ENCODE data around the gene RBM20.
"Not testable (repeated sequence)": the region's sequence is repeated elsewhere in the genome, so short reads cannot be mapped to it uniquely, and the experiment has no call there.

The RBM20 gene

GRCh38 chr10:110625951-110626855 lies 17.9 kb upstream of the RBM20 start:
- no peak for DNase-seq

- no peak for DNase-seq
These were observed 16.0 kb upstream of the RBM20 start for GRCh38 chr10:110628161-110628560.

- DNase-seq: peak; percentile 89
These were observed 14.4 kb upstream of the RBM20 start for GRCh38 chr10:110629680-110630191.

- DNase-seq: no peak
These were observed 12.2 kb upstream of the RBM20 start for GRCh38 chr10:110631934-110632333.

- DNase-seq: no peak
These were observed 11.4 kb upstream of the RBM20 start for GRCh38 chr10:110632591-110633215.

GRCh38 chr10:110634527-110635209 lies 9.5 kb upstream of the RBM20 start:
- peak; percentile 87 for DNase-seq

GRCh38 chr10:110636572-110636931 lies 7.6 kb upstream of the RBM20 start:
- DNase-seq: no peak

GRCh38 chr10:110636932-110637557 lies 7.1 kb upstream of the RBM20 start:
- DNase-seq: peak; percentile 62

GRCh38 chr10:110637558-110638053 lies 6.5 kb upstream of the RBM20 start:
- DNase-seq: no peak

- no peak for DNase-seq
These were observed 5.8 kb upstream of the RBM20 start for GRCh38 chr10:110638319-110638718.

GRCh38 chr10:110639046-110639445 lies 5.1 kb upstream of the RBM20 start:
- not testable (repeated sequence) for DNase-seq

DNA sequence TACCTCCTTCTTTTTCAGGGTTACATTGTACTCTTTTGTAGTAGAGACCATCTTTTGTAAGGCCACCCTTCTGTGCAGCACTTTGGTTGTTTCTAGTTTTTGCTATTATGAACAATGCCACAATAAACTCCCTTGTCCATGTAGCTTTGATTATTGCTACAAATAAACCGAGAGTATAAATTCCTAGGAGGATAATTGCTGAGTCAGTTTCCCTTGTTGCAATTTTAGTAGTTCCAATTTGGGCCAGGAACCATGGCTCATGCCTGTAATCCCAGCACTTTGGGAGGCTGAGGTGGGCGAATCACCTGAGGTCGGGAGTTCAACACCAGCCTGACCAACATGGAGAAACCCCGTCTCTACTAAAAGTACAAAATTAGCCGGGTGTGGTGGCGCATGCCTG lies 4.3 kb upstream of the RBM20 start:
- DNase-seq: not testable (repeated sequence)

GRCh38 chr10:110641256-110641655 lies 2.9 kb upstream of the RBM20 start:
- DNase-seq: peak; percentile 97

DNA sequence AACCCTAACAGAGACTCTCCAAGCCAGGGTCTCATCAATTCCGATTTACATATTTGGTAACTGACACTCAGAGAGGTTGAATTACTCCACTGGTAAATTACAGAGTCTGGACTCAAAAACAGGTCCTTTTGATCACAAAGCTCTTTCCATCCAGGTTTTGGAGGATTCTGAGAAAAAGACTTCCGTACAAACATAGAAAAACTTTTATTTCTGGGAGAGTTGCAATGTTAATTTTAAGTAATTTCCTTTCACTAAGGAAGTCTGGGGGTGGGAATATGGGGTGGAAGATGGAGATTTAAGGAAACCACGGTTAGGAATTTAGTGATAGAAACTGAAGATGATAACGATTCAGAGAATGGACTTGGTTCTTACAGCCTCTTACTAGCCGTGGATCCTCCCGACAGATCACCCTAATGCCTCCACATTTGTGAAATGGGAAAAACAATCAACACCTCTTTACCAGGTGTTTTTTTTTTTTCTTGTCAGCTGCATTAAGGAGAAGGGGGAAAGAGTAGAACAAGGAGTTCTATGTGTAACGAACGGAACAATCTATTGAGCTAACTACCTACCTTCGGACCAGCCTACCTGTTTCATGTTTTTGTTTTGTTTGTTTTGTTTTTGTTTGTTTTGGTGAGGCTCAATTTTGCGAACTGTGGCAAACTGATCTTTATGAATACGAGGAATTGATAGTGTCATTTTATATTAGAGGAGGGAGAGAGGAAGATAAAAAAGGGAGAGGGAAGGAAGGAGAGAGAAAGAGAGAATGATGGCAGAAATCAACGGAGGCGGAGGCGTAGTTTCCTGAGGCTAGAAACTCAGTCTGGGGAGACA lies 1.7 kb upstream of the RBM20 start:
- DNase-seq: no peak

DNA sequence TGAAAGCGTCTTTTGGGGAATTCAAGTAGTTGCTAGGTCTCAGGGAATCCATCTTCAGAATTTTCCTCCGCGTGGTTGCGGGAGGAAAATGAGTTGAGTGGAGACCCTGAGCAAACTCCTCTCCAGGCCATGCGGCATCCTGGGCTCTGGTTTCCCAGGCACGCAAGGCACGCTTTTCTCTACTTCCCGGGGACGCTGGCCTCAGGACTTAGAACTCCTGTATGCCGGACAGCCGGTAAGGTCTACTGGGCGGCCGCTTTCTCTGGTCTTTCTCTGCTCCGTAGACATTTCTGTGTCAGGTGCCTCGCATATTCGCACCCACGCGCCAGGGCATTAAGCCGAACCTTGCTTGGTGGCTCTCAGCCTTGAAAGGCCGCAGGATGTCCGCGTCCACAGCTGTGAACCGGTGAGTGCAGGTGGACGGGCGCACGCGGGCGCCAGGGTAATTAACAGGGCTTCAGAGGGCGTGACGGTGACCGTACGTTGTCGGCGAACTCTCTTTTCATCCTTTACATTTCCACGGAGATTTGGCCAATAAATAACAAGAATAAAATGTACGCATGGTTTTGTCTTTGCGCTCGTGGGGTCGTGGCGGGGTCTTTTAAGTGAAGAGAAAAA lies 992 bp upstream of the RBM20 start:
- peak; percentile 70 for DNase-seq

GRCh38 chr10:110644598-110645462 lies 694 bp downstream of the RBM20 start:
- no peak for DNase-seq

GRCh38 chr10:110646417-110647135 lies 2.4 kb downstream of the RBM20 start:
- DNase-seq: peak; percentile 88

DNA sequence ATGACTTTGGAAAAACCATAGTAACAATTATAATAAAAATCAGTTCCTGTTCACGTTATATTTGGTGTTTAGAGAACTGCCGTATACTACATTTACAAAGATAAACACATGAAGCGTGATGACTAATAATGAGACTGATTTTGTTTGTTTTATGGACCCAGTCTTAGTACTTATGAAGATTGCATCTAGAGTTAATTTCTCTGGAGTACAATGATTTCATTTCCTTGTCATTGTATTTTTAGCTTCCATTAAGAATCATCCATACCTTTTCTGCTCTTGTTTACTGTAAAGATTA lies 2.9 kb downstream of the RBM20 start:
- no peak for DNase-seq

- no peak for DNase-seq
These were observed 4.7 kb downstream of the RBM20 start for GRCh38 chr10:110648692-110649346.
